Measurements from ENCODE around the gene SIM2.

The SIM2 gene

GRCh38 chr21:36700971-36701755 is 2.2 kb downstream of the SIM2 start:
- no peak for DNase-seq (ENCODE audit: low read depth in 2 of 2)

GRCh38 chr21:36701756-36702621 is 3.1 kb downstream of the SIM2 start:
- no peak for DNase-seq (ENCODE audit: low read depth in 2 of 2)

- no peak for DNase-seq (ENCODE audit: low read depth in 2 of 2)
Measured at GRCh38 chr21:36702622-36702968, 3.7 kb downstream of the SIM2 start.

GRCh38 chr21:36703123-36703522 is 4.2 kb downstream of the SIM2 start:
- no peak for DNase-seq (ENCODE audit: low read depth in 2 of 2)

- DNase-seq (ENCODE audit: low read depth in 2 of 2), result no peak
Measured at GRCh38 chr21:36703626-36704280, 4.8 kb downstream of the SIM2 start.

- DNase-seq (ENCODE audit: low read depth in 2 of 2), result no peak
Measured at GRCh38 chr21:36704281-36704957, 5.5 kb downstream of the SIM2 start.

- DNase-seq (ENCODE audit: low read depth in 2 of 2), result no peak
Measured at GRCh38 chr21:36704958-36705678, 6.2 kb downstream of the SIM2 start.

GRCh38 chr21:36705679-36706481 is 7.0 kb downstream of the SIM2 start:
- no peak for DNase-seq (ENCODE audit: low read depth in 2 of 2)

GRCh38 chr21:36706482-36706852 is 7.6 kb downstream of the SIM2 start:
- no peak for DNase-seq (ENCODE audit: low read depth in 2 of 2)

GRCh38 chr21:36706951-36707762 is 8.2 kb downstream of the SIM2 start:
- DNase-seq (ENCODE audit: low read depth in 2 of 2), result no peak

GRCh38 chr21:36707763-36708285 is 8.9 kb downstream of the SIM2 start:
- no peak for DNase-seq (ENCODE audit: low read depth in 2 of 2)

- DNase-seq (ENCODE audit: low read depth in 2 of 2), result no peak
Measured at GRCh38 chr21:36708286-36709029, 9.5 kb downstream of the SIM2 start.

- DNase-seq (ENCODE audit: low read depth in 2 of 2), result no peak
Measured at GRCh38 chr21:36709030-36709867, 10.3 kb downstream of the SIM2 start.

GRCh38 chr21:36709868-36710728 is 11.2 kb downstream of the SIM2 start:
- DNase-seq (ENCODE audit: low read depth in 2 of 2), result no peak

- DNase-seq (ENCODE audit: low read depth in 2 of 2), result no peak
Measured at GRCh38 chr21:36710729-36711048, 11.8 kb downstream of the SIM2 start.

- DNase-seq (ENCODE audit: low read depth in 2 of 2), result no peak
Measured at GRCh38 chr21:36713746-36714145, 14.8 kb downstream of the SIM2 start.

- DNase-seq (ENCODE audit: low read depth in 2 of 2), result no peak
Measured at GRCh38 chr21:36716387-36716786, 17.5 kb downstream of the SIM2 start.

All from stimulated activated CD4-positive, alpha-beta T cell treated with anti-CD3 and anti-CD28 coated beads, Interleukin-1b, Interleukin-23, amount 100 ng/mL, for 1 hour (primary cell).